GM23338 (cell line): ENCODE measurements around the gene SULT2A1. TPM values are rescaled to one million over a fixed set of nuclear protein-coding genes. Genes with fewer than 3 reads are reported as not detected.

Source experiments
- ATAC-seq: fragments of 200-7000 bp; cut with Tn5 transposase; 3 replicates; pipeline ENCODE4 v1.9.1; 2020
- DNase-seq: peaks from one replicate; pipeline ENCODE4 v3.0.0-alpha.2; 2015; ENCODE audit warnings: low spot score
- H2AFZ ChIP-seq: fragments of 200-600 bp; sonication (generic); 2 replicates; pipeline ENCODE4 v1.8.0; 2016; ENCODE audit warnings: antibody characterized with exemption, mild to moderate bottlenecking, moderate library complexity
- H3F3A ChIP-seq: fragments of 200-600 bp; sonication (generic); replicated peaks from 2 replicates; pipeline ENCODE4 v1.8.0; 2017; ENCODE audit warnings: antibody characterized with exemption, mixed run types, low read depth
- H3K27ac ChIP-seq: fragments of 200-600 bp; sonication (generic); 2 replicates; pipeline ENCODE4 v1.6.1; 2016; ENCODE audit warnings: low read depth
- H3K27me3 ChIP-seq: fragments of 200-600 bp; sonication (generic); 2 replicates; pipeline ENCODE4 v1.8.0; 2016; ENCODE audit warnings: mild to moderate bottlenecking, mixed run types, moderate library complexity; ENCODE audit not compliant: insufficient read depth
- H3K36me3 ChIP-seq: fragments of 200-600 bp; sonication (generic); 2 replicates; pipeline ENCODE4 v1.8.0; 2016; ENCODE audit warnings: mild to moderate bottlenecking; ENCODE audit not compliant: insufficient read depth
- H3K4me1 ChIP-seq: fragments of 200-600 bp; sonication (generic); 2 replicates; pipeline ENCODE4 v1.8.0; 2016; ENCODE audit warnings: mild to moderate bottlenecking, moderate library complexity; ENCODE audit not compliant: insufficient read depth
- H3K4me2 ChIP-seq: fragments of 200-600 bp; sonication (generic); 2 replicates; pipeline ENCODE4 v1.7.1; 2017; ENCODE audit warnings: mixed run types
- H3K4me3 ChIP-seq: fragments of 200-600 bp; sonication (generic); 2 replicates; pipeline ENCODE4 v1.6.1; 2016; ENCODE audit warnings: mixed run types
- H3K79me2 ChIP-seq: fragments of 200-600 bp; sonication (generic); replicated peaks from 2 replicates; pipeline ENCODE4 v1.8.0; 2017; ENCODE audit warnings: mild to moderate bottlenecking; ENCODE audit not compliant: insufficient read depth
- H3K9me2 ChIP-seq: fragments of 200-600 bp; sonication (generic); 2 replicates; pipeline ENCODE4 v1.8.0; 2017; ENCODE audit not compliant: insufficient read depth
- H4K20me1 ChIP-seq: fragments of 200-600 bp; sonication (generic); replicated peaks from 2 replicates; pipeline ENCODE4 v1.8.0; 2017; ENCODE audit warnings: mild to moderate bottlenecking; ENCODE audit not compliant: insufficient read depth
- H3K27ac Mint-ChIP-seq: 2 replicates; pipeline ENCODE4 v1.8.0; 2020; ENCODE audit warnings: inconsistent platforms, mild to moderate bottlenecking, moderate library complexity, mixed read lengths
- H3K27me3 Mint-ChIP-seq: 3 replicates; pipeline ENCODE4 v1.8.0; 2022; ENCODE audit warnings: low read depth, mild to moderate bottlenecking, moderate library complexity, mixed read lengths, inconsistent platforms; ENCODE audit not compliant: insufficient read depth, poor library complexity
- H3K36me3 Mint-ChIP-seq: 3 replicates; pipeline ENCODE4 v1.8.0; 2021; ENCODE audit warnings: low read depth, mild to moderate bottlenecking, inconsistent platforms, moderate library complexity, mixed read lengths
- H3K4me1 Mint-ChIP-seq: 3 replicates; pipeline ENCODE4 v1.8.0; 2020; ENCODE audit warnings: mild to moderate bottlenecking, inconsistent platforms, mixed read lengths
- H3K4me3 Mint-ChIP-seq: 3 replicates; pipeline ENCODE4 v1.8.0; 2021; ENCODE audit warnings: moderate library complexity, mild to moderate bottlenecking, inconsistent platforms, mixed read lengths
- H3K9me3 Mint-ChIP-seq: 3 replicates; pipeline ENCODE4 v1.8.0; 2020; ENCODE audit warnings: moderate library complexity, mild to moderate bottlenecking, inconsistent platforms, mixed read lengths
- CREB1 ChIP-seq: fragments of 250-450 bp; sonication (Bioruptor Pico); IDR thresholded peaks from 2 replicates; pipeline ENCODE4 v1.5.0; 2020; ENCODE audit warnings: low read depth, mild to moderate bottlenecking, moderate library complexity
- CTCF ChIP-seq, 2 experiments: fragments of 200-600 bp in 1 of 2; sonication (generic) in 1 of 2; conservative IDR thresholded peaks; 2 replicates each; pipeline versions ENCODE4 v1.5.1 to v1.6.1; 2016 to 2017; ENCODE audit warnings: antibody characterized with exemption in 2 of 2, low read depth in 2 of 2, mild to moderate bottlenecking in 2 of 2, moderate library complexity in 1 of 2
- ETS1 ChIP-seq: IDR thresholded peaks from 2 replicates; pipeline ENCODE4 v1.6.1; 2016; ENCODE audit warnings: antibody characterized with exemption
- EZH2 ChIP-seq: fragments of 200-600 bp; sonication (generic); IDR thresholded peaks from one replicate; pipeline ENCODE4 v1.8.0; 2017; ENCODE audit warnings: antibody characterized with exemption, mild to moderate bottlenecking, low read depth; ENCODE audit not compliant: unreplicated experiment
- JUNB ChIP-seq: IDR thresholded peaks from one replicate; pipeline ENCODE4 v1.6.1; 2016; ENCODE audit warnings: antibody characterized with exemption; ENCODE audit not compliant: unreplicated experiment
- POLR2AphosphoS5 ChIP-seq: IDR thresholded peaks from 2 replicates; pipeline ENCODE4 v1.6.1; 2016; ENCODE audit warnings: antibody characterized with exemption, low read depth
- REST ChIP-seq: IDR thresholded peaks from one replicate; pipeline ENCODE4 v1.6.1; 2018; ENCODE audit warnings: antibody characterized with exemption; ENCODE audit not compliant: unreplicated experiment
- STAT1 ChIP-seq: IDR thresholded peaks from one replicate; pipeline ENCODE4 v1.6.1; 2016; ENCODE audit warnings: antibody characterized with exemption; ENCODE audit not compliant: unreplicated experiment
- ZNF114 ChIP-seq: fragments of 250-450 bp; sonication (Bioruptor Pico); IDR thresholded peaks from 2 replicates; pipeline ENCODE4 v1.5.0; 2020; ENCODE audit warnings: mild to moderate bottlenecking, moderate library complexity
- ZNF331 ChIP-seq: fragments of 250-450 bp; sonication (Bioruptor Pico); IDR thresholded peaks from 2 replicates; pipeline ENCODE4 v1.5.0; 2020; ENCODE audit warnings: low read depth, mild to moderate bottlenecking, moderate library complexity
- polyA plus RNA-seq: library from polyadenylated mRNA; unstranded; fragments of >200 nt; fragmentation: Nextera tagmentation; extraction: Ambion mirVana; gene quantifications from 2 replicates; pipeline ENCODE4 v1.2.1, GENCODE V29; 2016
- total RNA-seq: library from RNA; depleted of rRNA; stranded (reverse); fragments of >200 nt; shearing (Covaris generic); gene quantifications from 2 replicates; pipeline ENCODE4 v1.2.3, GENCODE V29; 2014
- TF ChIP-seq, protein P1 (sequence below): fragments of 250-450 bp; sonication (Bioruptor Pico); IDR thresholded peaks from 2 replicates; pipeline ENCODE4 v1.5.0; 2020; ENCODE audit warnings: mild to moderate bottlenecking, moderate library complexity

Gene SULT2A1
- total and polyA plus RNA-seq, 2 experiments from 2014 or later = not detected

GRCh38 chr19:47839411-47839810, 46.7 kb downstream of the SULT2A1 start:
- TF ChIP-seq STAT1 (no peak), CTCF (conservative IDR thresholded peaks at IDR 0.05; ENCODE audit: low read depth in 2 of 2) (no peak), EZH2 (no peak), ZNF114 (no peak), JUNB (no peak), ETS1 (no peak), CREB1 (CRISPR knock-in tag) (no peak), ZNF331 (CRISPR knock-in tag) (no peak), POLR2AphosphoS5 (no peak), REST (no peak)
- TF ChIP-seq, protein P1, sequence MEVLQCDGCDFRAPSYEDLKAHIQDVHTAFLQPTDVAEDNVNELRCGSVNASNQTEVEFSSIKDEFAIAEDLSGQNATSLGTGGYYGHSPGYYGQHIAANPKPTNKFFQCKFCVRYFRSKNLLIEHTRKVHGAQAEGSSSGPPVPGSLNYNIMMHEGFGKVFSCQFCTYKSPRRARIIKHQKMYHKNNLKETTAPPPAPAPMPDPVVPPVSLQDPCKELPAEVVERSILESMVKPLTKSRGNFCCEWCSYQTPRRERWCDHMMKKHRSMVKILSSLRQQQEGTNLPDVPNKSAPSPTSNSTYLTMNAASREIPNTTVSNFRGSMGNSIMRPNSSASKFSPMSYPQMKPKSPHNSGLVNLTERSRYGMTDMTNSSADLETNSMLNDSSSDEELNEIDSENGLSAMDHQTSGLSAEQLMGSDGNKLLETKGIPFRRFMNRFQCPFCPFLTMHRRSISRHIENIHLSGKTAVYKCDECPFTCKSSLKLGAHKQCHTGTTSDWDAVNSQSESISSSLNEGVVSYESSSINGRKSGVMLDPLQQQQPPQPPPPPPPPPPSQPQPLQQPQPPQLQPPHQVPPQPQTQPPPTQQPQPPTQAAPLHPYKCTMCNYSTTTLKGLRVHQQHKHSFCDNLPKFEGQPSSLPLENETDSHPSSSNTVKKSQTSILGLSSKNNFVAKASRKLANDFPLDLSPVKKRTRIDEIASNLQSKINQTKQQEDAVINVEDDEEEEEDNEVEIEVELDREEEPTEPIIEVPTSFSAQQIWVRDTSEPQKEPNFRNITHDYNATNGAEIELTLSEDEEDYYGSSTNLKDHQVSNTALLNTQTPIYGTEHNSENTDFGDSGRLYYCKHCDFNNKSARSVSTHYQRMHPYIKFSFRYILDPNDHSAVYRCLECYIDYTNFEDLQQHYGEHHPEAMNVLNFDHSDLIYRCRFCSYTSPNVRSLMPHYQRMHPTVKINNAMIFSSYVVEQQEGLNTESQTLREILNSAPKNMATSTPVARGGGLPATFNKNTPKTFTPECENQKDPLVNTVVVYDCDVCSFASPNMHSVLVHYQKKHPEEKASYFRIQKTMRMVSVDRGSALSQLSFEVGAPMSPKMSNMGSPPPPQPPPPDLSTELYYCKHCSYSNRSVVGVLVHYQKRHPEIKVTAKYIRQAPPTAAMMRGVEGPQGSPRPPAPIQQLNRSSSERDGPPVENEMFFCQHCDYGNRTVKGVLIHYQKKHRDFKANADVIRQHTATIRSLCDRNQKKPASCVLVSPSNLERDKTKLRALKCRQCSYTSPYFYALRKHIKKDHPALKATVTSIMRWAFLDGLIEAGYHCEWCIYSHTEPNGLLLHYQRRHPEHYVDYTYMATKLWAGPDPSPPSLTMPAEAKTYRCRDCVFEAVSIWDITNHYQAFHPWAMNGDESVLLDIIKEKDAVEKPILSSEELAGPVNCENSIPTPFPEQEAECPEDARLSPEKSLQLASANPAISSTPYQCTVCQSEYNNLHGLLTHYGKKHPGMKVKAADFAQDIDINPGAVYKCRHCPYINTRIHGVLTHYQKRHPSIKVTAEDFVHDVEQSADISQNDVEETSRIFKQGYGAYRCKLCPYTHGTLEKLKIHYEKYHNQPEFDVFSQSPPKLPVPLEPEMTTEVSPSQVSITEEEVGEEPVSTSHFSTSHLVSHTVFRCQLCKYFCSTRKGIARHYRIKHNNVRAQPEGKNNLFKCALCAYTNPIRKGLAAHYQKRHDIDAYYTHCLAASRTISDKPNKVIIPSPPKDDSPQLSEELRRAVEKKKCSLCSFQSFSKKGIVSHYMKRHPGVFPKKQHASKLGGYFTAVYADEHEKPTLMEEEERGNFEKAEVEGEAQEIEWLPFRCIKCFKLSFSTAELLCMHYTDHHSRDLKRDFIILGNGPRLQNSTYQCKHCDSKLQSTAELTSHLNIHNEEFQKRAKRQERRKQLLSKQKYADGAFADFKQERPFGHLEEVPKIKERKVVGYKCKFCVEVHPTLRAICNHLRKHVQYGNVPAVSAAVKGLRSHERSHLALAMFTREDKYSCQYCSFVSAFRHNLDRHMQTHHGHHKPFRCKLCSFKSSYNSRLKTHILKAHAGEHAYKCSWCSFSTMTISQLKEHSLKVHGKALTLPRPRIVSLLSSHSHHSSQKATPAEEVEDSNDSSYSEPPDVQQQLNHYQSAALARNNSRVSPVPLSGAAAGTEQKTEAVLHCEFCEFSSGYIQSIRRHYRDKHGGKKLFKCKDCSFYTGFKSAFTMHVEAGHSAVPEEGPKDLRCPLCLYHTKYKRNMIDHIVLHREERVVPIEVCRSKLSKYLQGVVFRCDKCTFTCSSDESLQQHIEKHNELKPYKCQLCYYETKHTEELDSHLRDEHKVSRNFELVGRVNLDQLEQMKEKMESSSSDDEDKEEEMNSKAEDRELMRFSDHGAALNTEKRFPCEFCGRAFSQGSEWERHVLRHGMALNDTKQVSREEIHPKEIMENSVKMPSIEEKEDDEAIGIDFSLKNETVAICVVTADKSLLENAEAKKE (CRISPR knock-in tag) = no peak
- Histone ChIP-seq H3F3A (peaks cover 10% of the 10 kb centered on the region), H3K4me1 (peaks cover 8% of the 10 kb centered on the region), H4K20me1 (no peaks in the 10 kb centered on the region), H3K36me3 (no peaks in the 10 kb centered on the region), H2AFZ (peak overlapping the region; percentile 69; the same call in 1 of the 2 replicates), H3K4me2 (peak overlapping the region; percentile 55; the same call in 1 of the 2 replicates), H3K9me2 (no peaks in the 10 kb centered on the region; the same call in 1 of the 2 replicates), H3K27me3 (no peaks in the 10 kb centered on the region), H3K27ac (no peak overlapping the region), H3K4me3 (no peak overlapping the region), H3K79me2 (no peaks in the 10 kb centered on the region)
- ATAC-seq = peak; percentile 14; the same call in 2 of the 3 replicates
- Mint-ChIP-seq H3K9me3 (no peaks in the 10 kb centered on the region), H3K27ac (no peak overlapping the region), H3K36me3 (peaks cover 3% of the 10 kb centered on the region; the same call in 1 of the 3 replicates), H3K27me3 (peaks cover 11% of the 10 kb centered on the region), H3K4me1 (peaks cover 16% of the 10 kb centered on the region), H3K4me3 (no peak overlapping the region)
- no peak for DNase-seq
